NCI-H1092 treated with DMSO at 0.1 percent for 48 hours (cell line): ENCODE results near the gene PGF.

Source experiments
- DNase-seq: peaks from one replicate; lab custom pipeline; 2025; lab: John Stamatoyannopoulos, UW

The PGF gene

DNA sequence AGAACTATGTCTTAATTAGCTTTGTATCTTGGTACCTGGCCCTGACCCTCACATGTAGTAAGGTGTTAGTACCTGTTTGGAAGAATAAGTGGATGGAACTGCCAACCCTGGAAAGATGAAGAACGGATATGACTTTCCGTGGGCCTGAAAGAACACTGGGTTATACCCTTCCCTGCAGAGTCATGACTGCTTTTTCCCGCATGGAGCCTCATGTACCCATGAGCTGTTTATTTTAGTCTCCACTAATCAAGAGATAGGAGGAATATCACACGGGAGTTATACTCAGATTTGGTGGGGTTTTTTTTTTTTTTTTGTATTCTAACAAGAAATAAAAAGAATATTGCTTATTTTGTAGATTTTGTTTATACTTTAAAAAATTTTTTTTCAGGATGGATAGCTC, 57.8 kb downstream of the PGF start:
- DNase-seq, result no peak

DNA sequence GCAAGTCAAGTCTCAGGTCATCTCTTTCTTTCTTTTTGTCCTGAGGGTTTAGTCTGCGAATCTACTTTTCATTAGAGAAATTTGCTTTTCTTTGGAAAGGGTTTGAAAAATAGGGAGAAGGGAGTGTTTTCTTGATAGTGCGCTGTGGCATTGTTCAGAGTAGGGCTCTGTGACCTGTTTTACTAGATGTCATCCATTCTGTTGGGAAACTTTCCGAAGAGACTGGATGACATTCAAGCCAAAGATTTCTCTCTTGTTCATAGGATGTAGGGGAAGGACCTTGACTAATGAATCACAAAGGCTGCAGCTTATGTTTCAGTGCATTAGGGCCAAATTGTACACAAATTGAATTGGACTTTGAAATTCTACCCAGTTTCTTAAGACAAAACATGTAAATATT, 59.0 kb downstream of the PGF start:
- DNase-seq, result no peak

DNA sequence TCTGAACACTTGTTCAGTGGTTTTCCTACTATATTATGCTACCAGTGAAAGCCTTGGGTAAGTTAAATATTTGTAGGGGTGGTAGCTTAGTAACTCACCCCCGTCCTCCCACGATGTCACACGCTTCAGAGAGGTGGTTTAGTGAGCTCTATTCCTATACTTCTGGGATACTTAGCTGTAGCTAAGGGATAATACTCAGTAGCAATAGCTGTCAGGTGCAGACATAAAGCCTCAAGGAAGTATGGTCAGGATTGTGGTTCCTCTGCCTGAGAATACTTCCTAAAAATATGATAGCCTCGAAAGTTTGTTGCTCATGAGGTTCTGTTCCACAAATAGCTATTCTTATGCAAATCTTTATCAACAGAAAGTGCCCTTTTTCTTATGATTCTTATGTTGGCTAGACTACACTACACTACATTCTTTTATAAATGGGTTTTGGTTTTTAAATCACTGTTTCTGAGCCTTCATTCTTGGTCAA, 61.7 kb downstream of the PGF start:
- no peak for DNase-seq

DNA sequence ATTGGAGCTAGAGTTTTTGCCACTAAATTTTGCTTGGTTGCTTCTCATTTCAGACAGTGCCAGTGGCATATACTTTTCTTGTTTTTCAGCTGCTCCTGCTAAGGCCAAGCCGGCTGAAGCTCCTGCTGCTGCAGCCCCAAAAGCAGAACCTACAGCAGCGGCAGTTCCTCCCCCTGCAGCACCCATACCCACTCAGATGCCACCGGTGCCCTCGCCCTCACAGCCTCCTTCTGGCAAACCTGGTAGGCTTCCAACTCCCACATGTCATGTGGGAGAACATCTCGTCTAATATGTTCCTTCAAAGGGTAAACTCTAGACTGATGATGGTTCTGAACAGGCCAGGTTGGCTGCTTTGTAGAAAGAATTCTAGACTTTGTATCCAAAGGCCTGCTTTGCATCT, 62.7 kb downstream of the PGF start:
- DNase-seq, result no peak

DNA sequence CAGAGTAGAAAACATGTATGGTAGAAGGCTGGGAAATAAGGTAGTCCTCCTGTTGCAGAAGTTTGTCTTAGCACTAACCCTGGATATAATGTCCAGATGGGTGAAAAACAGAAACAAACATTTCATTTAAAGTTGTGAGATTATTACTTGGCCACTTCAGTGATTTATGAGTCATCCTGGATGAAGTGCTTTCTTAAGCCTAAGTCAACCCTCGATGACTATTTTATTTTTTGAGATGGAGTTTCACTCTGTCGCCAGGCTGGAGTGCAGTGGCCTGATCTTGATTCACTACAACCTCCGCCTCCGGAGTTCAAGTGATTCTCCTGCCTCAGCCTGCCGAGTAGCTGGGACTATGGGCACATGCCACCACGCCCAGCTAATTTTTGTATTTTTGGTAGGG, 63.5 kb downstream of the PGF start:
- no peak for DNase-seq
